Mucosa of rectum (tissue), 2 donors: ENCODE measurements around the gene FAM163A.

Source experiments
- H3K27ac ChIP-seq, 2 donors: one replicate each; pipeline ENCODE4 v1.7.0; 2013; ENCODE audit warnings: inconsistent platforms in 2 of 2, low read depth in 2 of 2, low read length in 2 of 2
- H3K27me3 ChIP-seq, 2 donors: one replicate each; pipeline ENCODE4 v1.7.0; 2013; ENCODE audit warnings: low read length in 2 of 2; ENCODE audit not compliant: control insufficient read depth in 2 of 2, insufficient read depth in 2 of 2
- H3K36me3 ChIP-seq, 2 donors: one replicate each; pipeline ENCODE4 v1.7.0; 2013; ENCODE audit warnings: low read length in 2 of 2; ENCODE audit not compliant: control insufficient read depth in 2 of 2, insufficient read depth in 2 of 2
- H3K4me1 ChIP-seq, 2 donors: one replicate each; pipeline ENCODE4 v1.7.0; 2013; ENCODE audit warnings: low read length in 2 of 2, mild to moderate bottlenecking in 1 of 2; ENCODE audit not compliant: control insufficient read depth in 2 of 2, insufficient read depth in 2 of 2
- H3K4me3 ChIP-seq, 2 donors: one replicate each; pipeline ENCODE4 v1.7.0; 2013; ENCODE audit warnings: low read length in 2 of 2
- H3K9ac ChIP-seq, 2 donors: one replicate each; pipeline ENCODE4 v1.7.0; 2013; ENCODE audit warnings: low read length in 2 of 2, low read depth in 1 of 2, mild to moderate bottlenecking in 1 of 2
- H3K9me3 ChIP-seq, 2 donors: one replicate each; pipeline ENCODE4 v1.7.0; 2013; ENCODE audit warnings: low read length in 2 of 2; ENCODE audit not compliant: control insufficient read depth in 2 of 2
- donor health status: healthy.
- donor health status: Normal muscosa, but diverticular disease.

FAM163A gene

DNA sequence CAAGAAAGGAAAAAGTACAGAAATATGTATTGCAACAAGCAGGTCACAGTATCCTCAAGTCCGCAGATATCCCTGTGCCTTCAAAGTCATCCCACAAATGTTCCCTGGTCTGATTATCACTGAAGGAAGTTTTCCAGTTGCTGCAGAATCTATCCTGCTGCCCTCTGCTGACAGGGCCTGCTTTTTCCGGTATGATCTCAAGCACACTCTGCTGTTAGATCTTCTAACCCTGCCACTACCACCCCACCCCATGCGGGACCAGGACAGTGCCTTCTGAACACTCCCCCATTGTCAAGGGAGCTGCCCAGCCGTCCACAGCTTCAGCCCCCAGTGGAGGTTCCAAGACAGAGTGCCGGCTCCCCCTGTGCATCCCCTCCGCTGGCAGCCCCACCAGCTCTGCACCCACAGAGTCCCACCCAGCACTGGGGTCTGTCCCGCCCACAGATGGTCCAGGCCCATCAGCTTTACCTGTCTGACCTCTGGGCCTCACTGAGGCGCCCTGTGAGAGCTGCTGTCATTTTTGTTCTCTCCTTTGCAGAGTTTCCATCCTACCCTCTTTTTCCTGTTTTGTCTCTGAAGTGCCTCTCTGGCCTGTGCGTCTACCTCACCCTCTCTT lies 27.9 kb downstream of the FAM163A start:
- H3K4me1 ChIP-seq, result no peaks in the 10 kb centered on the region
- H3K36me3 ChIP-seq, result no peaks in the 10 kb centered on the region
- no peak overlapping the region for H3K27ac ChIP-seq
- no peak overlapping the region for H3K4me3 ChIP-seq
- no peaks in the 10 kb centered on the region for H3K9me3 ChIP-seq
- no peaks in the 10 kb centered on the region for H3K27me3 ChIP-seq
- H3K9ac ChIP-seq, result no peak overlapping the region

DNA sequence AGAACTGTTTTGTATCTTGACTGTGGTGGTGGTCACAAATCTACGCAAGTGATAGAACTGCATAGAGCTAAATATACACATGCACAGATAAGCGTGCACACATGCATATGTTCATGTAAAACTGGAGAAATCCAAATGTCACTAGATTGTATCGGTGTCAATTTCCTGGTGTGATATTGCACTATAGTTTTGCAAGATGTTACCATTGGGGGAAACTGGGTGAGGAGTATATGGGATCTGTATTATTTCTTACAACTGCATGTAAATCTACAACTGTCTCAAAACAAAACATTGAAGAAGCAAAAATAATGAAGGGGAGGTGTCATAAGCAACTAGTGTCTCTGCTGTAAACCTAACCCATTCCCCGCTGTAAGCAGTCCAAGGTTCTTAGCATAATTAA lies 30.2 kb downstream of the FAM163A start:
- Histone ChIP-seq H3K36me3 (no peaks in the 10 kb centered on the region), H3K27ac (no peak overlapping the region), H3K4me1 (no peaks in the 10 kb centered on the region), H3K27me3 (no peaks in the 10 kb centered on the region), H3K4me3 (no peak overlapping the region), H3K9ac (no peak overlapping the region), H3K9me3 (no peaks in the 10 kb centered on the region)

DNA sequence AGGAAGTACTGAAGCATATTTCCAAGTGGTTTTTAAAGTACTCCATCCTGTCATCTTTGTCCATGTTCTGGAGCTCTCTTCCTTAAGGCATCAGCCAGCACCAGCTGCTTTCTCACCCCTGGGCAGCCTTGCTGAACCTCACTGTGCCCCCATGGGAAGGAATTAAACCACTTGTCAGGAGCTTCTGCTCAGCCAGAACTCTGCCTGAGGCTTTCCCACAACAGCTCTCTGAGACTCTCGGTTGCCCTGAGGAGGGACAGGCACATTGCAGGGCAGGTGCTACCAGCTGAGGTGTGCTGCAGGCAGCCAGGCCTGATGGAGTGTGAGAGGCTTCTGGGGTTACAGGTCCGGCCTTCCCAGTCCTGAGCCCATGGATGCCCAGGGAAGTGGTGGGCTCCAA lies 30.9 kb downstream of the FAM163A start:
- Histone ChIP-seq H3K4me1 (no peaks in the 10 kb centered on the region), H3K4me3 (no peak overlapping the region), H3K9ac (no peak overlapping the region), H3K9me3 (no peaks in the 10 kb centered on the region), H3K36me3 (no peaks in the 10 kb centered on the region), H3K27me3 (no peaks in the 10 kb centered on the region), H3K27ac (no peak overlapping the region)

GRCh38 chr1:179774566-179774965 lies 31.5 kb downstream of the FAM163A start:
- Histone ChIP-seq H3K27me3 (no peaks in the 10 kb centered on the region), H3K4me3 (no peak overlapping the region), H3K4me1 (no peaks in the 10 kb centered on the region), H3K9me3 (no peaks in the 10 kb centered on the region), H3K27ac (no peak overlapping the region), H3K9ac (no peak overlapping the region), H3K36me3 (no peaks in the 10 kb centered on the region)

DNA sequence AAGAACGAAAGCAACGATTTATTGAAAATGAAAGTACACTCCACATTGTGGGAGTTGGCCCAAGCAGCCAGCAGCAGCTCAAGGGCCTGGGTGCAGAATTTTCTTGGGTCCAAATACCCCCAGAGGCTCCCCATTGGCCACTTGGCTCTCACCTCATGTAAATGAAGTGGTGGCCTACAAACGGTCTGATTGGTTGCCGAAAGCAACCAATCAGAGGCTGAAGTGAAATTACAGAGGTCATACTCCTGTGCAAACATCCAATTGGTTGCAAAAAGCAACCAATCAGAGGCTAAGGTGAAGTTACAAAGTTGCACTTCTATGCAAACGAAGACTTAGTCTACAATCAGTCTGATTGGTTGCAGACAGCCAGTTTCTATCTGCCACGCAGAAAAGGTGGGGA lies 31.9 kb downstream of the FAM163A start:
- no peak overlapping the region for H3K27ac ChIP-seq
- no peaks in the 10 kb centered on the region for H3K27me3 ChIP-seq
- H3K4me3 ChIP-seq, result no peak overlapping the region
- no peak overlapping the region for H3K9ac ChIP-seq
- no peaks in the 10 kb centered on the region for H3K9me3 ChIP-seq
- H3K36me3 ChIP-seq, result no peaks in the 10 kb centered on the region
- no peaks in the 10 kb centered on the region for H3K4me1 ChIP-seq

GRCh38 chr1:179776831-179777230 lies 33.7 kb downstream of the FAM163A start:
- Histone ChIP-seq H3K9ac (no peak overlapping the region), H3K36me3 (no peaks in the 10 kb centered on the region), H3K27me3 (no peaks in the 10 kb centered on the region), H3K27ac (no peak overlapping the region), H3K4me1 (no peaks in the 10 kb centered on the region), H3K9me3 (no peaks in the 10 kb centered on the region), H3K4me3 (no peak overlapping the region)

DNA sequence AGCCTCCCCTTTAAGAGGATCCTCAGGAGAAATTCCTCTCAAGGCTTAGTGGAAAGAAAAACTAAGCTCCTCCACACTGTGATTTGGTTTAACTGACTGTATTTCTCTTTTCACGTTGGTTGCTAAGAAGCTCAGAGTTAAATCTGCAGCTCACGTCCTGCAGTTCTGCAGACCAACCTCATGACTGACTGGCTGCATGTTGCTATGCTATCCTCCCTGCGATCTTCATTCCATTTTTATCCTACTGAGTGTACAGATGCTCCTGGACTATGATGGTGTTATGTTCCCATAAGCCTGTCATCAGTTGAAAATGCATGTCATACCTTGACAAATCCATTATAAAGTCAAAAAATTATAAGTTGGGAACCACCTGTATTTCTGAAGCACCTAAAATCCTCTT lies 34.6 kb downstream of the FAM163A start:
- Histone ChIP-seq H3K4me1 (no peaks in the 10 kb centered on the region), H3K27ac (no peak overlapping the region), H3K36me3 (no peaks in the 10 kb centered on the region), H3K27me3 (no peaks in the 10 kb centered on the region), H3K4me3 (no peak overlapping the region), H3K9ac (no peak overlapping the region), H3K9me3 (no peaks in the 10 kb centered on the region)

GRCh38 chr1:179779645-179780272 lies 36.7 kb downstream of the FAM163A start:
- no peaks in the 10 kb centered on the region for H3K4me1 ChIP-seq

DNA sequence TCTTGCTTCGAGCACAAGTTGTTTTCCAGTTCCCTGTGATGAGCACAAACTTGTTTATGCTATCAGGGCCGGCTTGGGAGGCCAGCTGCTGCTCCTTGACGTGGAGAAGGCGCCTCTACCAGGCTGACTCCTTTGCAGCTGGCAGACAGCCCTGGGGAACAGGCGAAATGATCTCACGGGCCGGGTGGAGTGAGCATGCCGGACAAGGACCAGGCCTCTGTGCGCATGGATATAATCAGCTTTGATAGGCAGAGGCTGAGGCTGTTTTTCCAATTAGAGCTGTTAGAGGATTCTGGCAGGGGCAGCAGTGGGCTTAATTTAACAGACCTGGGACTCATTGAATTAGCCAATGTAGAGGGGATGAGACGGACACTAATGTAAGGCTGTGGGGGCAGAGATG lies 38.9 kb downstream of the FAM163A start:
- no peaks in the 10 kb centered on the region for H3K27me3 ChIP-seq
- no peaks in the 10 kb centered on the region for H3K36me3 ChIP-seq
- H3K9me3 ChIP-seq, result no peaks in the 10 kb centered on the region
- H3K4me1 ChIP-seq, result no peaks in the 10 kb centered on the region
- peak overlapping the region in 1 of 2 donors; percentile 23 for H3K9ac ChIP-seq
- peak overlapping the region in 1 of 2 donors; percentile 52 for H3K27ac ChIP-seq
- no peak overlapping the region for H3K4me3 ChIP-seq

More at GRCh38 chr1:179779645-179780272, 36.7 kb downstream of the FAM163A start:
- Histone ChIP-seq H3K27me3 (no peaks in the 10 kb centered on the region), H3K9me3 (no peaks in the 10 kb centered on the region), H3K4me3 (no peak overlapping the region), H3K27ac (no peak overlapping the region), H3K9ac (no peak overlapping the region), H3K36me3 (no peaks in the 10 kb centered on the region)

- Histone ChIP-seq H3K4me1 (no peaks in the 10 kb centered on the region), H3K4me3 (no peak overlapping the region), H3K27me3 (no peaks in the 10 kb centered on the region), H3K27ac (no peak overlapping the region), H3K36me3 (no peaks in the 10 kb centered on the region), H3K9me3 (no peaks in the 10 kb centered on the region), H3K9ac (no peak overlapping the region)
Observed at GRCh38 chr1:179785031-179785431, 41.9 kb downstream of the FAM163A start.
